ENCODE data around the gene OSBPL1A. TPM values are rescaled to one million over a fixed set of nuclear protein-coding genes. Genes with fewer than 3 reads are reported as not detected.

OSBPL1A gene
- total RNA-seq, 1 donor from 2014 or later: 42.9 TPM

- peak overlapping the region; percentile 82 to 96 for H3K4me3 ChIP-seq
- no peaks in the 10 kb centered on the region for H3K27me3 ChIP-seq
- H3K27ac ChIP-seq: peak overlapping the region; percentile 78 to 79
- H3K9me3 ChIP-seq: no peaks in the 10 kb centered on the region
- no peak for TF ChIP-seq CTCF (IDR thresholded peaks at IDR 0.05)
- H3K36me3 ChIP-seq: no peaks in the 10 kb centered on the region
- no peak for DNase-seq (ENCODE audit: low spot score in 2 of 2)
- intact Hi-C loops (cut with DNase I): loop anchor here (1.0 to 5.0 kb wide), 4 partner anchors 29 to 921 kb away; partner anchors contain the start of gene OSBPL1A
- H3K4me1 ChIP-seq: peaks cover 6 to 7% of the 10 kb centered on the region in 2 donors
Observed at GRCh38 chr18:24426073-24426397, 28.4 kb upstream of the OSBPL1A start.

- TF ChIP-seq CTCF (IDR thresholded peaks at IDR 0.05): no peak
- no peak for DNase-seq (ENCODE audit: low spot score in 2 of 2)
- no peaks in the 10 kb centered on the region for H3K9me3 ChIP-seq
- H3K36me3 ChIP-seq: no peaks in the 10 kb centered on the region
- H3K27me3 ChIP-seq: no peaks in the 10 kb centered on the region
- peaks cover 0 to 1% of the 10 kb centered on the region in 2 donors for H3K4me1 ChIP-seq
- intact Hi-C loops (cut with DNase I): no loop called here
- H3K27ac ChIP-seq: no peak overlapping the region
- no peak overlapping the region for H3K4me3 ChIP-seq
Observed at GRCh38 chr18:24421831-24422230, 24.2 kb upstream of the OSBPL1A start.

- Histone ChIP-seq H3K4me3 (no peak overlapping the region), H3K36me3 (no peaks in the 10 kb centered on the region), H3K27me3 (no peaks in the 10 kb centered on the region), H3K9me3 (no peaks in the 10 kb centered on the region), H3K27ac (no peak overlapping the region), H3K4me1 (no peaks in the 10 kb centered on the region)
- intact Hi-C loops (cut with DNase I): no loop called here
- TF ChIP-seq CTCF (IDR thresholded peaks at IDR 0.05): no peak
- no peak for DNase-seq (ENCODE audit: low spot score in 2 of 2)
Observed at GRCh38 chr18:24420551-24420950, 22.9 kb upstream of the OSBPL1A start.

GRCh38 chr18:24417480-24417879 is 19.9 kb upstream of the OSBPL1A start:
- Histone ChIP-seq H3K27me3 (no peaks in the 10 kb centered on the region), H3K27ac (no peak overlapping the region), H3K4me3 (no peak overlapping the region), H3K4me1 (no peaks in the 10 kb centered on the region), H3K36me3 (no peaks in the 10 kb centered on the region), H3K9me3 (no peaks in the 10 kb centered on the region)
- TF ChIP-seq CTCF (IDR thresholded peaks at IDR 0.05): no peak
- DNase-seq (ENCODE audit: low spot score in 2 of 2): no peak
- intact Hi-C loops (cut with DNase I): no loop called here

GRCh38 chr18:24414349-24415003 is 16.9 kb upstream of the OSBPL1A start:
- DNase-seq (ENCODE audit: low spot score in 2 of 2): no peak
- Histone ChIP-seq H3K4me1 (no peaks in the 10 kb centered on the region), H3K36me3 (no peaks in the 10 kb centered on the region), H3K4me3 (no peak overlapping the region), H3K9me3 (no peaks in the 10 kb centered on the region), H3K27ac (no peak overlapping the region), H3K27me3 (no peaks in the 10 kb centered on the region)
- intact Hi-C loops (cut with DNase I): no loop called here
- no peak for TF ChIP-seq CTCF (IDR thresholded peaks at IDR 0.05)

- no peak for TF ChIP-seq CTCF (IDR thresholded peaks at IDR 0.05)
- intact Hi-C loops (cut with DNase I): no loop called here
Observed at GRCh38 chr18:24413148-24413547, 15.5 kb upstream of the OSBPL1A start.

More at GRCh38 chr18:24413148-24413547, 15.5 kb upstream of the OSBPL1A start:
- no peaks in the 10 kb centered on the region for H3K36me3 ChIP-seq
- no peak overlapping the region for H3K4me3 ChIP-seq
- no peak overlapping the region for H3K27ac ChIP-seq
- no peak for DNase-seq (ENCODE audit: low spot score in 2 of 2)
- H3K27me3 ChIP-seq: no peaks in the 10 kb centered on the region
- no peaks in the 10 kb centered on the region for H3K9me3 ChIP-seq
- no peaks in the 10 kb centered on the region for H3K4me1 ChIP-seq
